GM10248 (cell line): Measurements from ENCODE around the gene FBXO5.

ENCODE experiments used
- CTCF ChIA-PET: fragments of 300-600 bp; sonication (Branson Sonifier 250); formaldehyde crosslinking; extraction: SDS; loops from one replicate; lab custom pipeline; 2021; ENCODE audit warnings: antibody characterized with exemption; lab: Yijun Ruan, JAX
- POLR2A ChIA-PET: fragments of 350-650 bp; sonication (Branson Sonifier 250); formaldehyde crosslinking; extraction: SDS; loops from one replicate; lab custom pipeline; 2020; ENCODE audit warnings: antibody characterized with exemption; lab: Yijun Ruan, JAX
- DNase-seq: peaks from one replicate; pipeline ENCODE4 v3.0.0; 2012; ENCODE audit errors: extremely low spot score
- CTCF ChIP-seq: IDR thresholded peaks from 2 replicates; pipeline ENCODE4 v1.5.1; 2012; ENCODE audit warnings: mild to moderate bottlenecking, low read depth; ENCODE audit errors: extremely low read depth, missing control alignments, control extremely low read depth

FBXO5 gene

GRCh38 chr6:152948150-152948768 lies 34.6 kb downstream of the FBXO5 start:
- CTCF ChIA-PET: interaction anchor here (0.7 to 3.6 kb wide), 33 partner anchors 9 to 397 kb away, joined by 3 to 22 read pairs (median 5); no protein-coding TSS in a partner anchor
- POLR2A ChIA-PET: no interaction called here
- TF ChIP-seq CTCF: peak; percentile 52
- DNase-seq: peak; percentile 32

- ChIA-PET CTCF (interaction anchor here (1.5 to 3.6 kb wide), 6 partner anchors 11 to 198 kb away, joined by 3 to 22 read pairs (median 9); no protein-coding TSS in a partner anchor), POLR2A (no interaction called here)
- TF ChIP-seq CTCF: no peak
- DNase-seq: no peak
Observed at GRCh38 chr6:152946995-152947394, 35.8 kb downstream of the FBXO5 start.

- DNase-seq: no peak
- ChIA-PET POLR2A (no interaction called here), CTCF (interaction anchor here (2.5 to 3.6 kb wide), 3 partner anchors 11 to 198 kb away, joined by 12 to 22 read pairs (median 14); no protein-coding TSS in a partner anchor)
- TF ChIP-seq CTCF: no peak
Observed at GRCh38 chr6:152946484-152946883, 36.4 kb downstream of the FBXO5 start.

- TF ChIP-seq CTCF: no peak
- ChIA-PET POLR2A (no interaction called here), CTCF (no interaction called here)
- DNase-seq: no peak
Observed at GRCh38 chr6:152943260-152943897, 39.5 kb downstream of the FBXO5 start.

- TF ChIP-seq CTCF: no peak
- CTCF ChIA-PET: interaction anchor here (1.3 kb wide), 1 partner anchor 12 kb away, joined by 7 read pairs; no protein-coding TSS in a partner anchor
- DNase-seq: no peak
- POLR2A ChIA-PET: no interaction called here
Observed at GRCh38 chr6:152942319-152942869, 40.4 kb downstream of the FBXO5 start.

- POLR2A ChIA-PET: no interaction called here
Observed at GRCh38 chr6:152941746-152942145, 41.1 kb downstream of the FBXO5 start.

More at GRCh38 chr6:152941746-152942145, 41.1 kb downstream of the FBXO5 start:
- no peak for TF ChIP-seq CTCF
- DNase-seq: no peak
- CTCF ChIA-PET: interaction anchor here (1.2 to 1.4 kb wide), 3 partner anchors 13 to 82 kb away, joined by 3 to 7 read pairs (median 3); no protein-coding TSS in a partner anchor
